ENCODE measurements around the gene LRMDA.
"Not testable (repeated sequence)": the region's sequence is repeated elsewhere in the genome, so short reads cannot be mapped to it uniquely, and the experiment has no call there.

The LRMDA gene

DNA sequence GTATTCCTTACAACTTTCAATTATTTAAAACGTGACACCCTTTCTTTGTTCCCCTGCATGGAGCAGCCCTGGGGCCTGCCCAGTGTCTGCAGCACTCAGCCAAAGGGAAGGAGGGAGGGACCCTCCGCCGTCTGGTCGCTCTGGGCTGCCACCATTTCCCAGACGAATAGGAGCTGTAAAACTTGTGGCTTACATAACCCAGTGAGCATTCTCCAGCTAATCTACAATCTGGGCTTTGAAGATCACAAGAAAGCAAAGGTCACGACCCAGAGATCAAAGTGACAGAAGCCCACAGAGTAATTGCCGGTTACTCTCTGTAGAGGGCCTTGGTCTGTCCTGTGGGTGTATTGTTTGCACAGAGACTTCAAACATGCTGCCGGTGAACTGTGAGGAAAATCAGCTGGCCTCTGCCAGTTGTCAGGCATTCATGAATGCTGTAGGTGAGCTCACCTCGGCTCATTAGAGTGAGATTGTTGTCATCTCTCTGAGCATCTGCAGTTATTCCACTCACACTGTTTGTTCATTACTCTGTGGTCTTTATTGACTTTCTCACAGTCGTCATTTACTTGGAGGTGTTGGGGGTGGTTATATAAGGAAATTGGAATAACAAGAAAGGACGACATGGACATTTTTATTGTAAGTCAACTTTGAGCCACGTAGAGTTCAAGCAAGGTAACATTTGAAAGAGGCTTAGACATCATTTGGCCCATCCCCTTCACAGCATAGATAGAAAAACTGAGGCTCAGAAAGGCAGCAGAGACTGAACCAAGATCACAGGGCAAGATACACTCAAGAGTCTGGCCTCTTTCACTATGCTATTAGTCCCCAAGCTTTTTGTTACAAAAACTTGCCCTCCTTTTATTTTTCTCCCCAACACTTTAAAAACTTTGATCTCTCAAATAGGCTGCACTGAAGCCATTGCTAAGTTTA lies 619.8 kb downstream of the LRMDA start:
- DNase-seq (ENCODE audit: low read depth): no peak

DNA sequence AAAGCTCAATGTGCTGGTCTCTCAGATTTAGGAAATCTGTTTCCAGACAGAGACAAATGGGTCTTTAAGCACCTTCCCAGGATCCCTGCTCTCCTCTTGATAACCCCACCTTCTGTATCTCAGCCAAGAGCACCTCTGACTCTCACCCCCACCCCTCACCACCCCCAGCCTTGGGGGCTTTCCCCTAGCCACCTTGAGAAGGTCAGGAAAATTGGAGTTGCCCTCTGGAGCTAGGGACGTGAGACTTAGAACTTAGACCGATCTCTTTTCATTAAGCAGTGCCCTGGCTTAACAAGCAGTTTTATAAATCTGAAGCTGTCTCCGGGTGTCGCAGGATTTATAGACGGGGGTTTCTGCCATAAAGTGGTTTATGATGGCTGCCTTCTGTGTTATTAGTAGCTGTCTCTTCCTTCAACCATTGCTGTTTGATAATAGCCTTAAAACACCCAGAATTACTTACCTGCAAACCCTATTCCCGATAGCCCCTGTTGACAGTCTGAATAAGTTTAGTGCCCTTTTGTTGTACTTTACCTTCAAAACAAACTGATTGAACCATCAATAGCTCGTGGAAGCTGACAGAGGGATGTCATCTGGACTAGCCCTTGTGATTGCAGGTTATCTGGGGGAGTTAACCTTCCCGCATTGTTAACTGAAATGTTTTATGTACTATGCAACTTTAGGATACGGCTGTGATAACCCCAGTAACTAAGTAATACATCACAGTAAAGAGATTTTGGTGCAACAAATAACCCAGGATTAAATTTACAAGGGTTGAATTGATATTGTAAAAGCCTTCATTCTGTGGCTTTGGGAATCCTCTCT lies 621.5 kb downstream of the LRMDA start:
- no peak for DNase-seq (ENCODE audit: low read depth)

DNA sequence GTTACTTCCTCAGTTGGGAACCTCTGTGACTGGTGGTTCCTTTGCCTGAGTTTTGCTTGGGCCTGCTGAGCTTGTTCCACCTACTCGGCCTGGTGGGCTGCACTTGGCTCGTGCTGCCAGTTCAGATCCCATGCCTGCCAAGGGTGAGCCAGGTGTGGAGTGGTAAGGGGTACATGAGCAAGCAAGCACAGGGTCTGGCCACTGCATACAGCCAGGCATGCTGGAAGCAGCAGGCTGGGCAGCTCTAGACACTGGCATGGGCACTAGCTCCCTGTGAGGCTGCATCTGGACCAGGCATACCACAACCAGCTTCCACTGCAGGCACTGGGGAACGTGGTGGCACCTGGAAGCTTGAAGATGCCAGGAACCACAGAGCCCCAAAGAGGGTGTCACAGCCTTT lies 624.0 kb downstream of the LRMDA start:
- DNase-seq (ENCODE audit: low read depth): no peak

DNA sequence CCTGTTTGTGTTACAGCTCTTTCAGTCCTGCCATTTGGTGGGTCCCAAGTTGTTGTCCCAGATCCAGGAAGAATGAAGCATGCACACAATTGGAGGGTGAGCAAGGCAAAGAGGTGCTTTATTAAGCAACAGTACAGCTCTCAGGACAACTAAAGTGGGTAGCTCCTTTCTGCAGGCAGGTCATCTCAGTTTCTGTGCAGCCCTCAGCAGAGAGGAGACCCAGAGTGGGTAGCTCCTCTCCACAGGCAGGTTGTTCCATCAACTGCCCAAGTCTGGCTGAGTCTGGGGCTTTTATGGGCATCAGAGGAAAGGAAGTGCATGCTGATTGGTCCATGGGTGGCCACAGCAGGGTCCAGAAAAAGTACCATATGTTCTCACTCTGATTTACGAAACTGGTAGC lies 624.5 kb downstream of the LRMDA start:
- no peak for DNase-seq (ENCODE audit: low read depth)

DNA sequence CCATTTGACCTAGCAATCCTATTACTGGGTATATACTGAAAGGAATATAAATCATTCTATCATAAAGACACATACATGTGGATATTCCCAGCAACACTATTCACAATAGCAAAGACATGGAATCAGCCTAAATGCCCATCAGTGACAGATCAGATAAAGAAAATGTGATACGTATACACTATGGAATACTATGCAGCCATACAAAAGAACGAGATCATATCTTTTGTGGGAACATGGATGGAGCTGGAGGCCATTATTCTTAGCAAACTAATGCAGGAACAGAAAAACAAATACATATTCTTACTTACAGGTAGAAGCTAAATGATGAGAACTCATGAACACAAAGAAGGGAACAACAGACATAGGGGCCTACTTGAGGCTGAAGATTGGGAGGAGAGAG lies 629.6 kb downstream of the LRMDA start:
- DNase-seq (ENCODE audit: low read depth): not testable (repeated sequence)

DNA sequence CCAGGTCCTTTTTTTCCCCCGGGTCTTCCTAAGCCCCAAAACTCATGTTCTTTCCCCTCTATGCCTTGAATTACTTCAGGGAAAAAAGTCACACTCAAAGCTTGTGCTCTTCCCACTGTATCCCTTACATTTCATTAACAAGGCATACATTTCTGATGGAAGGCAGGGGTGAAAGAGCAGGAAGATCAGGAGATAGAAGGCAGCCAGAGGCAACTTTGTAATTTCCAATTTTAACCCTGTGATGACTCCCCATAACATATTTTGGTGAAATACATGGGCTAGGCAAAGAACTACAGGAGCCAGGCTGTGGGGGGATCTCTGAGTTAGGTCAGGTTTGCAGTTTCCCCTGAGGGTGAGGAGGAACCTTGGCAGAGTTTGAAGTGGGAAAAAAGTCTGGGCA lies 635.0 kb downstream of the LRMDA start:
- DNase-seq (ENCODE audit: low read depth): no peak

DNA sequence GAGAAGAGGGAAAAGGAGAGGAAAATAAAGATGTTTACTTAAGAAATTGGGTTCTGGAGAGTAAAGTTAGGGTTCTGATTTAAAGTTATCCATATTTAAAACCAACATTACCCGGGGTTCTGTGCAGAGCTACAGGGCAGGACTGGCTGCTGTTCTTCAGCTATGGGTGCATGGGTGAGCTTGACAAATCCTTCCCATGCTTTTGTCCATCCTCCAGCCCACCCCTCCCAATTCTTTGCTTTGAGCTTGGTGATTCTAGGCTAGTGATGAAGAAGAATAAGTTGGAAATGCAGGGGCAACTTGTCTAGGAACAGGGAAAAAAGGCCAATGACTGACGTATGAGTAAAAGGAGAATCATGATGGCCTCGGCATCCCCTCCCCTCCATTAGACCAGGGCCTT lies 636.0 kb downstream of the LRMDA start:
- DNase-seq (ENCODE audit: low read depth): no peak

DNA sequence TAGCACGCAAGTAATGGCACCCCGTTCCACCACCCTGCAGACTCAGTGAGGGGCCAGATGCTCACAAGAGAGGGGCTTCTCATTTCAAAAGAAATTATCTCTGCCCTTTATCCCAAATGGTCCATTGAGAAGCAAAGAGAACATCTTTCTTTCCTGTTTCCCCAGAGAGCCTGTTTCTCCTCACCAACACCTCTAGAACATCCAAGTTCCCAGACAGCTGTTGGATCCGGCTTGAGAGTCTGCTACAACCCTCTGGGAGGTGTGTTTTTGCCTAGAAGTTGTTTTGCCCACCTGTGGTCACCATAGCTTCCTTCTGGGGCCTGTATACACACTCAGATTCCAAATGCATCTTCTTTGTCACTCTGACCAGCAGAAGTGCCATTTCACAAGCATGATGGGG lies 637.4 kb downstream of the LRMDA start:
- no peak for DNase-seq (ENCODE audit: low read depth)

DNA sequence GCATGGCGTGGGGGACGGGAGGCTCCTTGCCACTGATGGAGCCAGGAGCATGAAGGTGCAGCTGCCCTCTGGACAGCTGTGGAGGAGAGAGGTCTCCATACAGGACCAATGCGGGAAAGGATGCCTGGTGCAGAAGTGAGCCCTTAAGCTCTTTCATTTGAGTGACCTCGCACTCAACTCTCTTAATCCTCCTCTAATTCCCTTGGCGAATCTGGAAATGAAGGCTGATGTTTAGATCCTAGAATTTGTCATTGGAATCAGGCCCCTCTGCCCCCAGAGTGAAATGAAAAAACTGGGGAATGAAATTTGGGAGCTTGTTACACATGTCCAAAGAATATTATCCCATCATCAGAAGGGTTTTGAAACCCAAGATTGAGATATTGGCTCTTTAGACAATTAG lies 639.5 kb downstream of the LRMDA start:
- DNase-seq (ENCODE audit: low read depth): no peak

DNA sequence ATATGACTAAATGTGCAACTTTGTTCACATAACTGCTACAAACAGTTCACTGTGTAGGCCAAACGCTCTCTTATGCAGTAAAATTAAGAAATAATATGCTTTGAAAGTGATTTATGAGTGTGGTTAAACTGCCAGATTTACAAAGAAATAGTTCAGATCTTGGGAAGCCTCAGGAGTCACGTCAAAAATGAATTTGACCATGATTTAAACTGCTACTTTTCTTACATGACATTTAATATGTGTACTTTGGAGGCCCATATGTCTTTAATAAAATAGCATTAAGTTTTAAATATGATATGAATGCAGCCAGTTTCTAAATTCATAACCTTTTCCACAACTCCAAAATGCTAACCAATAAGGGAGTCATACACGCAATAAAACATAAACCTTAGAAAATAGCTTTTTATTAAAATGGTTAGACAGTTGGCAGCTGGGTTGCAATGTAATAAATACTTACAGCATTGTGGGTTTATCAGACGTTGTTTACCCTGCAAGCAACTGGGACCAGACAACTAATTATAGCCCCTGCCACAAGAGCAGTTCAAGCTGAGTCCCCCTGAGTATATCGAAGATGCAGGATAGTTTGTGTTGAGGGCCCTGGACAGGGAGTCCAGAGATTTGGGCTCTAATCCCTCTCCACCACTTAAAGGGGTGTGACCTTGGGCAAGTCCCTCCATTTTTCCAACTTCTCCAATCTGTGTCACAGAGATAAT lies 640.4 kb downstream of the LRMDA start:
- no peak for DNase-seq (ENCODE audit: low read depth)

DNA sequence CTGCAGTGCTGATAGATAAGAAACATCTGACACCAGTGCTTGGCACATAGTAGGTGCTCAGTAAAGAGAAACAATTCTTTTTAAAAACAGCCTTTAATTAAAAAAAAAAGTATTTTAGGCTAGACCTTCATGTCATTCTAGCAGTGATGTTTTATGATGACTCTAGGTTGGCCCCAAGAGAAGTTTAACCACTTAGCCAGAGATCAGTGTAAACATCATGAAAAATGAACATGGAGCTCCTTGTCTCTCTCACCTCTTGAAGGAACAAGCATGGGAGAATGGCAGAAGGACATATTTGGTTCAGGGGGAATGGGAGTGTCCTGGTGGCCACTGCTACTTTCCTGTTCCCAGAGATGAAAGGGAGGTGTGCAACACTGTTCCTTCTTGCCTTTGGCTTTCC lies 641.0 kb downstream of the LRMDA start:
- DNase-seq (ENCODE audit: low read depth): no peak

DNA sequence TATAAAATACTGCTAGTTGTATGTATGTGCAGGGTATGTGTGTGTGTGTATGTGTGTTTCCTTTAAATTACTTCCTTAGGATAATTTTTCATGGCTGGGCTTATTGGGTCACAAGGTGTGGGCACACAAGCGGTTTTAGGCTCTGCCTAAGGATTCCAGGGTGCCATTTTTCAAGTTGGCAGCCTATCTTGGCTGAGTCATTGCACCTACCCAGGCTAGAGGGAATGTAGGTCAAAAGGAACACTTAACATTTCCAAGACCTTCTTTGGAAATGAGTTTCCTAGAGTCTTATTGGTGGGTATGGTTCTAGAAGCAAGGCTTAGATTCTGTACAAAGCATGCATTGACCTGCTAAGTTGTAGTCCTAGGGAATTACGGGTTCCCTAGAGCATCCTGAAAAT lies 642.1 kb downstream of the LRMDA start:
- no peak for DNase-seq (ENCODE audit: low read depth)

DNA sequence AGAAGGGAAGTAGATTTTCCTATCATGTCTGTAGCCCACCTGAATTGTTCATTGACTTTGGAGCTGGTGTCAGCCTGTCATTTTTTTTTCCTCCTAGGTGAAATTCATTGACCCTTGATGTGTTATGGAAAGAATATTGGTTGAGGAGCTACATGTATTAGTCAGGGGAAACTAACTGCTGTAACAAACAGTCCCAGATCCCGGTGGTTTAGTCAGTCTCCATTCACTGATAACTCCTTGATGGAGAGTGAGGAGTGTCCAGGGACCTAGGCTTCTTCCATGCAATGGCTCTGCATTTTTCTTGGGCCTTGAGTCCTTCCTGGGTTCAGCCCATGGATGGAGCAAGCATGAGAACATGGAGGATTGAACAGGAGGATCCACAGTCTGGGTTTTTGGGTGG lies 643.2 kb downstream of the LRMDA start:
- no peak for DNase-seq (ENCODE audit: low read depth)

DNA sequence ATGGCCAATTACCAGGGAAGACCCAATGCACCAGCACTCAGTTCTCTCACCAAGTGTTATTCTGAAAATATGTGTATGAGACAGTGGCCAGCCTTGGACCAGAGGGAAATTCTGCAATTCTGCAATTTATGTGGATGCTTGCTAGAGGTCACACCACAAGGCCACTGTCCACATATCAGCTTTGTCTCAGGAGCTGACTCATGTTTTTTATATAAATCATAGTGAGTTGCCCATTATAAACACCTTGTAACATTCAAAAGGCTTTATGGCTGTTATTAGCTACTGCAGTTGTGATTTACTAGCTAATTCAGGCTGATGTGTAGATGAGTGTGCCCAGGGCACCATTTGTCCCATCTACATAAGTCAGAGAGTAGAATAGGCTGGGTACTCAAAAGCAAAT lies 649.0 kb downstream of the LRMDA start:
- no peak for DNase-seq (ENCODE audit: low read depth)

DNA sequence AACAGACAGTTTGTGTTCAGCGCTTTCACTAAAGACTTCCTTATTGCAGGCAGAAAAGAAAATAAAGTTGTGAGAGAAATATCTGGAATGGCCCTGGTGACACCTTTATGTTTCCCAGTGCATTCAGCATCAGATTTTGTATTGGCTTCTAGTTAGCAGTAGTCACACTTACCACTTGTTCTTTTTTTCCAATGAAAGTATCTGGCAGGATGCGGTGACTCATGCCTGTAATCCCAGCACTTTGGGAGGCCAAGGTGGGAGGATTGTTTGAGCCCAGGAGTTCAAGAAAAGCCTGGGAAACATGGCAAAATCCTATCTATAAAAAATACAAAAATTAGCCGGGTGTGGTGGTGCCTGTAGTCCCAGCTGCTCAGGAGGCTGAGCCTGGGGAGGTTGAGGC lies 649.6 kb downstream of the LRMDA start:
- no peak for DNase-seq (ENCODE audit: low read depth)

DNA sequence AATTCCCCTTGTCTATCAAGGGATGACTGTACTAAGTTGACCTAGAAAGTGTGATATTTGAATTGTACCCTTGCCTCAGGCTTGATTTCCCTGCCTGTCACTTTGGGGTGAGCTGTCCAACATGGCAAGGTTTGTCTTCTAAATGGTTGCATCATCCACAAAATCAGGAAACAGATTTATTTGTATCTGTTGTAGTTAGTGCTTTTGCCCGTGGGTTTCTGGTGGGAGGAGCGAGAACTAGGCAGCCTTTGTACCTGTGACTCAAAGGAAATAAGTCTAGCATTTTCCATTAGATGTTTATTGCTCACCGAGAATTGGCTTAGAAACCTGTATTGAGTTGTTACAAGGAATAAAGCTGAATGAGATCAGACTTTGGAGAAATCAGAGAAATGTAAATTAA lies 650.8 kb downstream of the LRMDA start:
- DNase-seq (ENCODE audit: low read depth): no peak

DNA sequence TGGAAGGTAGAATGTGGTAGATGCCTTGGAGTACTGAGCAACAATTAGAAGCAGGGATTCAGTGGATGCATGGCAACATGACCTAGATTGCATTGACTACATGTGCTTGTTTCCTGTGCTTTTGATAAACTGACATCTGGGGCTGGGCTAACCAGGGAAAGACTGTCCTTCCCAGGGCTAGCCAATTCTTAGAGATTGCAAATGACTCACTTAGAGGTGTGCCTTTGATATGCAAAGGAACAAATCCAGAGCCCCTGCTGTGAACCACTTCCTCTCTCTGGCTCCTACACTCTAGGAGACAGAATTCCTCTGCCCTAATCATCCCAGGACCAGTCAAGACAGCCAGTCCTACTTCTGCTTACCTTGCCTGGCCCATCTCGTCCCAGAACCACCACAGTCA lies 651.5 kb downstream of the LRMDA start:
- no peak for DNase-seq (ENCODE audit: low read depth)

DNA sequence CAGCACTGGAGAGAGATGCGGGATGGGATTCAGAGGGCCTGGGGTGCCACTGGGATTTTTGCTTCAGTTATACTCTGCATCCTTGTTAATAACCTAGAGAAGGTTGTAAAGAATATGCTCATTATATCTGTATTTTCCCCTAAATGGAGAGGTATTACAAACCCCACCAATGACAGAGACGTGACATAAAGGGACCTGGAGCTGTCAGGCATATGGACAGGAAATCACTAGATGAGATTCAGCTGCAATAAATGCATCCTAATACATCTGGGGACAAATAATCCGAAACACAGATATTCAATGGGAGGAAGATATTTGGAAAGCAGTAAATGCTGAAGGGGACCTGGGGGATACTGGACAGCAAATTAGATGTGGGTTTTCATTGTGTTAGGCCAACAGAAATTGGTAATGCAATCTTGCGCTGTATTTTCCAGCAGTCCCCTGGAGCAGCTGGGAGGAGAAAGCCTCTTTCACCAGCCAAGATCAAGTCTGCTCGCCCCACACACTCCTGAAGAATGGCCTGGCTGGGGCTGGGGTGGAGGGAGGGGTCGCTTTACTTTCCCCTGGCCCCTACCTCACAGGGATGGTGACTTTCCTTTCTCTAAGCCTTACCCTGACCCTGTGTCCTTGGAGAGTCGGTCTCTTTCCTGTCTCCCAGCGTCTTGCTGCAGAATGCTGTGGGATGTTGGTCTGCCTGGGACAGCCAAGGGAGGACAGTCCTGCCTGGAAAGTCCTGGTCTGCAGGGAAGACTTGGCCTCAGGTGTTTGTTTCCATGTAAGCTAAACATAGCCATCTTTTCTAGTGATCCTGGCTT lies 653.8 kb downstream of the LRMDA start:
- no peak for DNase-seq (ENCODE audit: low read depth)

DNA sequence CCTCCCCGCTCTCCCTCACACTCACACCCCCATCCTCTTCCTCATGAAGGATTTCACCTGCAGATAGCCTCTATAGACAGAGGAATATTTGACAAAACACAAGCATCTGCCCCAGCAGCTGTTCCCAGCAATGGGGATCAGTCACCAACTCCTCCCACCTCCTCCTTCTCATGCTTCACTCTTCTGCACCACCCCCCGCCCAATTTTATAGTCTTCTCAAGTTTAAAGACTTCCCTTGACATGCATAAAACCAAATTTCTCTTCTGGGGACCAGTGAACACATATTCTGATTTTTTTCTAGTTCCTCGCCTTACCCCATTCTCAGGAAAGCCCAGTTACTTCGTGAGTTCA lies 654.4 kb downstream of the LRMDA start:
- DNase-seq (ENCODE audit: low read depth): no peak

DNA sequence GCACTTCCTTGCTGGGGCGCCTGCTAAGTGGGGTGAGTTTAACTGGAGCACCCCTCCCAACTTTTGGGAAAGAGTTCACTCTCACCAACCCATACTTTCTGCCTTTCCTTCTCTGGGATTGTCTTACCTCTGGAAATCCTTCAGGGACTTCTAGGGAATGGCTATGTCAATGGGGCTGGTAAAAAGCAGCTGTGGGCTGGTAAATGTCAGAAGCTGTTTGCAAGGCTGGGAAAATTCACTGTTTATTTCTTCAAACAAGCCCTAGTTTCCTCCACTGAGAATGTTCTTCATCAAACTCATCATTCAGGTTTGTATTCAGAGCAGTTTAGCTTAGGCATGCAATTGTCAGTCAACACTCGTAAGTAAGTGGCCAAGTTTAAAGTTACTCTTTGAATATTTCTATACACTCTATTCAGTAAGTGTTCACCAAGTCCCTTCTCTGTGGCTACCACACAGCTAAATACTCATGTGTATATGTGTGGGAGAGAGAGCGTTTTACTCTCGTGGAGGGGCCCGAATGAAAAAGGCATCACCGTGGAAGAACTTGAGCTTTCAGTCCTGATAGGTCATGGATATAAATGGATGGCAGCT lies 654.8 kb downstream of the LRMDA start:
- DNase-seq (ENCODE audit: low read depth): no peak

All from T follicular helper cell (primary cell).